NCI-H2029 treated with DMSO at 0.1 percent for 48 hours (cell line): ENCODE results near the gene BANP.
"Not testable (repeated sequence)": the region's sequence is repeated elsewhere in the genome, so short reads cannot be mapped to it uniquely, and the experiment has no call there.

Experiments
- DNase-seq: peaks from one replicate; lab custom pipeline; 2025; lab: John Stamatoyannopoulos, UW

Gene BANP

DNA sequence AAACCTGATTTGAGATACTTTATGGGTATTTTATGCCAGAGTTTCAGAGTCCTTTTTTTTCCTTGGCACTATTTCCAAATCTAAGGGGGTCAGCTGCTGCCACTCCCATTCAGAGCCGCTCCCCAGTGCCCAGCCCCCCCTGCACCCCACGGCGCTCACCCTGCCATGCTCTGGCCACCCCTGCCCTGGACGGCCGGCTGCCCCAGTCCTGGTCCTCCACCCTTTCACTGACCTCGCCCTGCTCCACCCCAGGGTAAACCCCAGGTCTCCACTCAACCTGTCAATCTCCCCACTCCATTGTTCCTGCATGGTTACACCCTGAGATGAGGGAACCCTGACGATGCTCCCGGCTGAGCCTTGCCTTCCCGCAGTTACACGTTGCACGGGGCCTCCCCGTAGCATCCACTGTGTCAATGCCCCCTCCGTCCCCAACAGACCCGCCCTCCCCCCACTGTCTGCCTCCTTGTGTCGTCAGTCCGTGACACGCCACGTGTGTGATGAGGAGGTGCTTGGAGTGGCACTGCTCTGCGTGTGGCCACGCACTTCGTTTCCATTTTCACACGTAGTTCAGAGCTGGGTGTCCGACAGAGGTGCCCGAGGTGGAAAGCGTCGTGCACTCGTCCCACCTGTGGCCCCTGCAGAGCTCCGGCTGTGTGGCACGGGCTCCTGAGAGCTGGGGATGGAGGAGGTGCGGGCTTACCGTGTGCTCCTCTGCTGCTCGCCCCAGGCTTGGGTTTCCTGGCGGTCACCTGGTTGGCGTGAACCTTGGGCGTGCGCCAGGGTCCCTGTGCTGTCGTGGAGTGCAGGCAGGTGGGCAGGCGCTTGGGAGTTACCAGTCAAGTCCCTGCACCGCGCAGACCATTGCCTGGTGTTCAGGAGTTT lies 116.5 kb downstream of the BANP start:
- no peak for DNase-seq

- DNase-seq = no peak
Observed at GRCh38 chr16:88068476-88069396, 117.5 kb downstream of the BANP start.

GRCh38 chr16:88069397-88070168 lies 118.3 kb downstream of the BANP start:
- no peak for DNase-seq

DNA sequence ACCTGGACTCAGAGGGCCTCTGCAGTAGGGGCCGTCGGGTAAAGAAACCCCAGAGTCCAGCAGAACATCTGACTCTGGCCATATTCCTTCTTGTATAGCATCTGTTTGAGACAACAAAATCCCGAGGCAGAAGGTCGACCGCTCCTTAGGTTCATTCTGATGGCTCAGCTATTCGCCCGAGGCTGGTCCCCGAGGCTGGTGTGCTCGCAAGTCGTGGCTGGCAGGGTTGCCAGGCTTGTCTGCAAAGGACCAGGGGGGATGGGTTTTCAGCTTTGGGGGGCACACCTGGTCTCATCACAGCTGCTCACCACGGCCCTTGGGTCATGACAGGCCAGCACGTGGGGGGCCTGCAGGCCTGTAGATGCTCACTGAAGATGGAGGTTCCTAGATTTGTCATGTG lies 119.1 kb downstream of the BANP start:
- no peak for DNase-seq

DNA sequence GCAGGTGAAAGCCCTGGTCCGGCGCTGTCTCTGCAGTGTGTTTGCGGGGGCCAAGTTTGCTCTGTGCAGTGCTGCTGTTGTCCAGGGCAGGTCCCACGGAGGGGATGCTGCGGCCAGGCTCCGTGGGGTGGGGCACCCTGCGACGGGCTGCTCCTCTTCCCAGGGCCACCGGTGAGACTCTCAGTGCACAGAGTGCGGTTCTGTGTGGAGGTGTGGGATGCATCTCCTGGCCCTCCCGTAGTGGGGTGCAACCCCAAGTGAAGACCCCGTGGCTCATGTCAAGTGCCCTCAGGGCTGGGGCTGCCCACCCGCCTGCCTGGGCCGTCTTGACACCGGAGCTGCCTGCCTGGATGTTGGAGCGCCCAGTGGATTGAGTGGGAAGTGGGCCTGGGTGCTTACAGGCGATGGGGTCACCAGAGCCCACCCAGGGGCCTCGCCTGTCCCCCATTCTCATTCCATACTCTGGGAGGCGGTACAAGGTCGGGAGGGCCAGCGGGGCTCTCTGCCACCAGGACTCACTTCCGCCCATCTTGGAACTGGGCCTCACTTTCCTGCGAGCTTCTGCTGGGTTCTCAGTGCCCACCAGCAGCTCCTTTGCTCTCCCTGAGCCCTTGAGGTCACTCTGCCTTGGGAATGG lies 119.9 kb downstream of the BANP start:
- DNase-seq = no peak

- DNase-seq = no peak
Observed at GRCh38 chr16:88071908-88072307, 120.7 kb downstream of the BANP start.

DNA sequence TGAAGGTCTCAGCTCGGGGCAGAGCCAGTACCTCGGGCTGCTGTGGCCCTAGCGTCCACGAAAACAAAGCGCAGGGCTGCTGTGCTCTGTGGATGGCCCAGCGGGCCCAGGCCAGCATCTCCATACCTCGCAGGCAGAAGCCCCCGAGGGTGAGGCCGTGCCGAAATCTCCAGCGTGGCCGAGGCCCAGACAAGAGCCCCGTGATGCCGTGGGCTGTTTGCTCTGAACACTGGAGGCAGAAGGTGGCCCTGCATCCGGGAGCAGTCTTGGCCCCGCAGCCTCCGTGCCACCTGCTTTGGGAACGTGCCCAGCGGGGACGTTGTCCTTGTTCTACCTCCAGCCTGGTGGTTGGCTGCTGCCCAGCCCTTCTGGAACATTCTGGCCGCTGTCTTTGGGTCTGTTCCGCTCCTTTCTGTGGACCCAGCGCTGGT lies 121.4 kb downstream of the BANP start:
- no peak for DNase-seq

GRCh38 chr16:88073201-88073721 lies 122.0 kb downstream of the BANP start:
- DNase-seq = no peak

- no peak for DNase-seq
Observed at GRCh38 chr16:88074041-88074440, 122.8 kb downstream of the BANP start.

- DNase-seq = no peak
Observed at GRCh38 chr16:88076211-88076931, 125.1 kb downstream of the BANP start.

- DNase-seq = not testable (repeated sequence)
Observed at GRCh38 chr16:88076932-88077320, 125.7 kb downstream of the BANP start.

- DNase-seq = no peak
Observed at GRCh38 chr16:88077328-88078108, 126.3 kb downstream of the BANP start.

GRCh38 chr16:88078111-88078775 lies 127.0 kb downstream of the BANP start:
- no peak for DNase-seq

DNA sequence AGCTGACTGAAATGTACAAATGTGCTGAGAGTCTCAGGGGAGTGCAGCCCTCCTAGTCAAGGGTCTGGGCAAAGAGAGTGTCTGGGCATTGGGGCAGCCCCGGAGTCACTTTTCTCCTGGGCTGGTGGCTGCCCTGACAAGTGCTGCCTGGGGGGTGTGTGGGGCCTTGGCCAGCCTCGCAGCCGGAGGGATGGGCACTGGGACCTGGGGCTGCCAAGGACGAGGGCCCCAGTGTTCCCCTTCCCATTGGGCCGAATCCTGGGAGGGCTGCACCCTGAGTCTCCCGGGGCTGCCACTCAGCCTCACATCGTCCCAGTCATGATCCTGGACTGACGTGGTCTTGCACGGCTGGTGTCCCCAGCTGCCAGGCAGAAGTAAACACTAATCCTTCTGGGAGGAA lies 132.3 kb downstream of the BANP start:
- DNase-seq = no peak

DNA sequence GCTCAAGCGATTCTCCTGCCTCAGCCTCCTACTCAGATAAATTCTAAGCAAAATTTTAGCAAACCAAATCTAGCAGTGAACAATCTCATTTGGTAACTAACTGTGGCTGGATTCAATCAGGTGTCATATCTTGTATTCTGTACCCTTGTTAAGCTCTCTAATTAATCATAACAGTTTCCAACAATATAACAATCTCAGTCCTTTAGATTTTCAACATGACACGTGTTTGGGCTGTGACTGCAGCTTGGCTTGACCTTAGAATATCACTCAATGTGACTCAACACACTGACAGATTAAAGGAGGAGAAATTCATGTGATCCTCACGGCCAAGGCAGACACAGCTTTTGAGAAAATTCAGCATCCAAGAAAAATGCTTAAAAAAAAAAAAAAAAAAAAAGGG lies 133.6 kb downstream of the BANP start:
- DNase-seq = no peak

- DNase-seq = no peak
Observed at GRCh38 chr16:88086571-88087516, 135.6 kb downstream of the BANP start.

DNA sequence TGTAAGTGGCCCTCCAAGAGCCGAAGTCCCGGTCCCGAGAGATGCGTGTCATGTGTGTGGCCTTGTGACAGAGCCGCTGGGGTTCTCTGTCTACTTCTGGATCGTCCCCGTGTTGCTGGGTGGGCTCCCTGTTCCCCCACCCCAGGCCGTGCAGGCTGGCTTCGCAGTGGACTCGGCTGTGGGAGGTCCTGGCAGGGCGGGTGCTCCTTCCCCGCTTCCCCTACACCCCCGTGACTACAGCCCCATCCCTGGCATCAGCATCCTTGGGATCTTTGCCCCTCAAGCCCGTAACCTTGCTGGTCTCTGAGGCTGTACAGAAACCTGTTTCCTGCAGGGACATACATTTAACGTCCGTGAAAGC lies 136.3 kb downstream of the BANP start:
- no peak for DNase-seq

- DNase-seq = no peak
Observed at GRCh38 chr16:88088161-88088581, 136.9 kb downstream of the BANP start.
